H9 (cell line): ENCODE data around the gene ZNF586. TPM values are rescaled to one million over a fixed set of nuclear protein-coding genes. Genes with fewer than 3 reads are reported as not detected.

Source experiments
- DNase-seq: peaks from one replicate; pipeline ENCODE4 v3.0.0-alpha.2; 2017
- H2AFZ ChIP-seq: one replicate; pipeline ENCODE4 v1.6.1; 2013; ENCODE audit warnings: mild to moderate bottlenecking, low read length, control low read depth, moderate library complexity
- H2AK5ac ChIP-seq: 2 replicates; pipeline ENCODE4 v1.6.1; 2013; ENCODE audit warnings: low read length, control low read depth, mixed read lengths; ENCODE audit not compliant: insufficient read length
- H2BK120ac ChIP-seq: one replicate; pipeline ENCODE4 v1.6.1; 2013; ENCODE audit warnings: low read depth, mild to moderate bottlenecking, low read length, control low read depth, inconsistent platforms; ENCODE audit not compliant: poor library complexity, severe bottlenecking
- H2BK12ac ChIP-seq: 2 replicates; pipeline ENCODE4 v1.6.1; 2013; ENCODE audit warnings: low read length, control low read depth, mixed read lengths, low read depth; ENCODE audit not compliant: insufficient read length
- H2BK15ac ChIP-seq: 2 replicates; pipeline ENCODE4 v1.6.1; 2013; ENCODE audit warnings: low read depth, low read length, control low read depth
- H2BK20ac ChIP-seq: one replicate; pipeline ENCODE4 v1.6.1; 2013; ENCODE audit warnings: low read depth, mild to moderate bottlenecking, low read length, control low read depth, inconsistent platforms; ENCODE audit not compliant: poor library complexity, severe bottlenecking
- H2BK5ac ChIP-seq: 2 replicates; pipeline ENCODE4 v1.6.1; 2013; ENCODE audit warnings: low read length, control low read depth, mixed read lengths; ENCODE audit not compliant: insufficient read length
- H3K14ac ChIP-seq: 2 replicates; pipeline ENCODE4 v1.6.1; 2013; ENCODE audit warnings: low read length, control low read depth; ENCODE audit not compliant: insufficient read depth
- H3K18ac ChIP-seq: 2 replicates; pipeline ENCODE4 v1.6.1; 2013; ENCODE audit warnings: low read depth, mild to moderate bottlenecking, mixed read lengths, low read length, control low read depth; ENCODE audit not compliant: insufficient read length
- H3K23ac ChIP-seq: 2 replicates; pipeline ENCODE4 v1.6.1; 2013; ENCODE audit warnings: low read length, control low read depth, mixed read lengths, low read depth; ENCODE audit not compliant: insufficient read length
- H3K23me2 ChIP-seq: 2 replicates; pipeline ENCODE4 v1.6.1; 2013; ENCODE audit warnings: low read depth, mild to moderate bottlenecking, mixed read lengths, low read length, control low read depth; ENCODE audit not compliant: insufficient read length, poor library complexity, severe bottlenecking
- H3K27ac ChIP-seq: 2 replicates; pipeline ENCODE4 v1.5.1; 2013; ENCODE audit warnings: low read length, control low read depth, mixed read lengths, low read depth; ENCODE audit not compliant: insufficient read length
- H3K27me3 ChIP-seq: 2 replicates; pipeline ENCODE4 v1.6.1; 2013; ENCODE audit warnings: low read length, control low read depth, inconsistent platforms; ENCODE audit not compliant: insufficient read depth
- H3K4ac ChIP-seq: 2 replicates; pipeline ENCODE4 v1.6.1; 2013; ENCODE audit warnings: low read depth, mild to moderate bottlenecking, control low read depth, inconsistent platforms, low read length, moderate library complexity
- H3K4me1 ChIP-seq: 2 replicates; pipeline ENCODE4 v1.6.1; 2013; ENCODE audit warnings: low read length, control low read depth, inconsistent platforms; ENCODE audit not compliant: insufficient read depth
- H3K4me2 ChIP-seq: 2 replicates; pipeline ENCODE4 v1.6.1; 2013; ENCODE audit warnings: low read length, control low read depth, mixed read lengths; ENCODE audit not compliant: insufficient read length, insufficient read depth
- H3K56ac ChIP-seq: 2 replicates; pipeline ENCODE4 v1.6.1; 2013; ENCODE audit warnings: low read depth, mild to moderate bottlenecking, mixed read lengths, low read length, control low read depth; ENCODE audit not compliant: insufficient read length
- H3K79me1 ChIP-seq: 2 replicates; pipeline ENCODE4 v1.6.1; 2013; ENCODE audit warnings: low read depth, mild to moderate bottlenecking, moderate library complexity, low read length, control low read depth, inconsistent platforms; ENCODE audit not compliant: insufficient read depth, poor library complexity, severe bottlenecking
- H3K79me2 ChIP-seq: 2 replicates; pipeline ENCODE4 v1.6.1; 2013; ENCODE audit warnings: low read length, control low read depth, inconsistent platforms; ENCODE audit not compliant: insufficient read depth
- H3K9ac ChIP-seq: 2 replicates; pipeline ENCODE4 v1.6.1; 2013; ENCODE audit warnings: low read length, control low read depth, mixed read lengths; ENCODE audit not compliant: insufficient read length; ENCODE audit errors: extremely low read depth
- H3K9me3 ChIP-seq: one replicate; pipeline ENCODE4 v1.6.1; 2013; ENCODE audit warnings: low read depth, low read length, inconsistent platforms; ENCODE audit not compliant: control insufficient read depth
- H3T11ph ChIP-seq: one replicate; pipeline ENCODE4 v1.6.1; 2013; ENCODE audit warnings: mild to moderate bottlenecking, low read length, control low read depth, inconsistent platforms
- H4K20me1 ChIP-seq: one replicate; pipeline ENCODE4 v1.6.1; 2013; ENCODE audit not compliant: control insufficient read depth, insufficient read length, insufficient read depth
- H4K5ac ChIP-seq: 2 replicates; pipeline ENCODE4 v1.6.1; 2013; ENCODE audit warnings: low read depth, mild to moderate bottlenecking, mixed read lengths, low read length, control low read depth; ENCODE audit not compliant: insufficient read length
- H4K8ac ChIP-seq: replicated peaks from 2 replicates; pipeline ENCODE4 v1.6.1; 2013; ENCODE audit warnings: low read length, control low read depth, mixed read lengths, low read depth; ENCODE audit not compliant: insufficient read length
- H4K91ac ChIP-seq: 2 replicates; pipeline ENCODE4 v1.6.1; 2013; ENCODE audit warnings: low read depth, mild to moderate bottlenecking, moderate library complexity, mixed read lengths, low read length, control low read depth; ENCODE audit not compliant: insufficient read length
- H3K27ac Mint-ChIP-seq, 3 experiments: 2 replicates in 2 of 3; 3 replicates in 1 of 3; pipeline ENCODE4 v1.8.0; 2020 to 2021; ENCODE audit warnings: mixed read lengths in 3 of 3, mild to moderate bottlenecking in 1 of 3, moderate library complexity in 1 of 3
- H3K27me3 Mint-ChIP-seq: 2 replicates; pipeline ENCODE4 v1.8.0; 2021; ENCODE audit warnings: low read depth, mild to moderate bottlenecking, moderate library complexity, mixed read lengths
- H3K36me3 Mint-ChIP-seq, 3 experiments: 2 replicates in 2 of 3; 3 replicates in 1 of 3; pipeline ENCODE4 v1.8.0; 2020 to 2021; ENCODE audit warnings: low read depth in 3 of 3, mixed read lengths in 3 of 3; ENCODE audit not compliant: insufficient read depth in 1 of 3
- H3K4me1 Mint-ChIP-seq, 2 experiments: 2 replicates each; pipeline ENCODE4 v1.8.0; 2020; ENCODE audit warnings: mixed read lengths in 2 of 2
- H3K4me3 Mint-ChIP-seq, 2 experiments: 2 replicates in 1 of 2; 3 replicates in 1 of 2; pipeline ENCODE4 v1.8.0; 2020 to 2021; ENCODE audit warnings: mild to moderate bottlenecking in 2 of 2, mixed read lengths in 2 of 2, moderate library complexity in 1 of 2
- H3K9me3 Mint-ChIP-seq, 2 experiments: 2 replicates in 1 of 2; 3 replicates in 1 of 2; pipeline ENCODE4 v1.8.0; 2020; ENCODE audit warnings: mild to moderate bottlenecking in 2 of 2, mixed read lengths in 2 of 2, moderate library complexity in 1 of 2
- WGBS: extraction: QIAGEN DNeasy Blood & Tissue Kit; methylation state at CpG from one replicate; pipeline ENCODE4 v1.1.7; 2013; ENCODE audit warnings: missing lambda C conversion rate, low lambda C conversion rate, mixed read lengths; ENCODE audit not compliant: insufficient read length; ENCODE audit errors: extremely low coverage; 5-methylcytosine and 5-hydroxymethylcytosine counted together
- total RNA-seq: library from RNA; stranded (reverse); gene quantifications from 2 replicates; pipeline ENCODE4 v1.2.1, GENCODE V29; 2021
- TF ChIP-seq, protein P1 (sequence below): fragments of 200-600 bp; sonication (generic); conservative IDR thresholded peaks from 3 replicates; pipeline ENCODE4 v1.8.0; 2021; ENCODE audit warnings: antibody characterized with exemption, mild to moderate bottlenecking

ZNF586 gene
- total RNA-seq, 1 experiment from 2014 or later = 17.6 TPM

- Histone ChIP-seq H3K4ac (no peak overlapping the region), H3K23ac (no peak overlapping the region), H2BK20ac (no peak overlapping the region), H3K4me2 (peak overlapping the region; percentile 75), H3K14ac (no peak overlapping the region), H4K5ac (no peak overlapping the region), H3K79me2 (no peaks in the 10 kb centered on the region), H3K9me3 (no peaks in the 10 kb centered on the region), H2BK15ac (no peak overlapping the region), H2AFZ (no peak overlapping the region), H3K56ac (no peak overlapping the region), H3K79me1 (no peaks in the 10 kb centered on the region), H2AK5ac (no peak overlapping the region), H4K8ac (no peak overlapping the region), H4K91ac (no peak overlapping the region), H3K27me3 (no peaks in the 10 kb centered on the region), H3K27ac (peak overlapping the region; percentile 99), H3T11ph (no peak overlapping the region), H3K4me1 (peaks cover 8% of the 10 kb centered on the region; the same call in 1 of the 2 replicates), H2BK120ac (no peak overlapping the region), H3K23me2 (peaks cover 11% of the 10 kb centered on the region), H3K18ac (peak overlapping the region; percentile 89), H4K20me1 (no peaks in the 10 kb centered on the region), H2BK12ac (no peak overlapping the region), H3K9ac (peak overlapping the region; percentile 97), H2BK5ac (no peak overlapping the region)
- Mint-ChIP-seq H3K4me1 (peaks cover 49 to 56% of the 10 kb centered on the region in 2 experiments), H3K36me3 (peaks cover 12 to 23% (median 21%) of the 10 kb centered on the region in 3 experiments), H3K27me3 (no peaks in the 10 kb centered on the region), H3K27ac (peak overlapping the region; percentile 98 to 99 (median 98)), H3K9me3 (no peaks in the 10 kb centered on the region), H3K4me3 (peak overlapping the region; percentile 72 to 83)
- TF ChIP-seq, protein P1, sequence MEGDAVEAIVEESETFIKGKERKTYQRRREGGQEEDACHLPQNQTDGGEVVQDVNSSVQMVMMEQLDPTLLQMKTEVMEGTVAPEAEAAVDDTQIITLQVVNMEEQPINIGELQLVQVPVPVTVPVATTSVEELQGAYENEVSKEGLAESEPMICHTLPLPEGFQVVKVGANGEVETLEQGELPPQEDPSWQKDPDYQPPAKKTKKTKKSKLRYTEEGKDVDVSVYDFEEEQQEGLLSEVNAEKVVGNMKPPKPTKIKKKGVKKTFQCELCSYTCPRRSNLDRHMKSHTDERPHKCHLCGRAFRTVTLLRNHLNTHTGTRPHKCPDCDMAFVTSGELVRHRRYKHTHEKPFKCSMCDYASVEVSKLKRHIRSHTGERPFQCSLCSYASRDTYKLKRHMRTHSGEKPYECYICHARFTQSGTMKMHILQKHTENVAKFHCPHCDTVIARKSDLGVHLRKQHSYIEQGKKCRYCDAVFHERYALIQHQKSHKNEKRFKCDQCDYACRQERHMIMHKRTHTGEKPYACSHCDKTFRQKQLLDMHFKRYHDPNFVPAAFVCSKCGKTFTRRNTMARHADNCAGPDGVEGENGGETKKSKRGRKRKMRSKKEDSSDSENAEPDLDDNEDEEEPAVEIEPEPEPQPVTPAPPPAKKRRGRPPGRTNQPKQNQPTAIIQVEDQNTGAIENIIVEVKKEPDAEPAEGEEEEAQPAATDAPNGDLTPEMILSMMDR = no peak
- WGBS = no CpG with 5 or more reads among the region's 6 CpGs
- DNase-seq = no peak
Measured at GRCh38 chr19:57803265-57803593, 33.8 kb downstream of the ZNF586 start.
